AG04450 (cell line): ENCODE results near the gene TCOF1. TPM values are rescaled to one million over a fixed set of nuclear protein-coding genes. Genes with fewer than 3 reads are reported as not detected.
A peak's percentile ranks its signal among the peaks of the same experiment; 100 is the strongest.

Experiments used
- CTCF ChIA-PET: fragments of 300-600, 350-600 bp; formaldehyde crosslinking; extraction: SDS; loops from one replicate; lab custom pipeline; 2022; ENCODE audit warnings: antibody characterized with exemption, inconsistent platforms; lab: Charles Lee
- POLR2A ChIA-PET: fragments of 350-600 bp; formaldehyde crosslinking; extraction: SDS; loops from one replicate; lab custom pipeline; 2021; ENCODE audit warnings: antibody characterized with exemption, inconsistent platforms; lab: Yijun Ruan, JAX
- DNase-seq: peaks from one replicate; pipeline ENCODE4 v3.0.0-alpha.2; 2011; ENCODE audit warnings: low read depth, low spot score
- H3K27ac ChIP-seq: one replicate; pipeline ENCODE4 v1.5.1; 2012; ENCODE audit warnings: low read depth, low read length, control low read depth
- H3K27me3 ChIP-seq: one replicate; pipeline ENCODE4 v1.6.0; 2012; ENCODE audit warnings: low read length; ENCODE audit not compliant: control insufficient read depth, insufficient read depth
- H3K4me3 ChIP-seq: 2 replicates; pipeline ENCODE4 v1.5.1; 2011; ENCODE audit warnings: mild to moderate bottlenecking, low read depth, low read length, control low read depth
- H3K9me3 ChIP-seq: 2 replicates; pipeline ENCODE4 v1.5.1; 2012; ENCODE audit warnings: low read length; ENCODE audit not compliant: control insufficient read depth, insufficient read depth
- polyA plus RNA-seq: library from polyadenylated mRNA; depleted of rRNA; stranded (reverse); fragments of >200 nt; gene quantifications from 2 replicates; pipeline ENCODE4 v1.2.3, GENCODE V29; 2011; rRNA removed
- TF ChIP-seq, protein P1 (sequence below): IDR thresholded peaks from 2 replicates; pipeline ENCODE4 v1.5.1; 2011; ENCODE audit warnings: low read depth, low read length, control low read depth, inconsistent platforms

The TCOF1 gene
- polyA plus RNA-seq, 1 experiment = 6.5 TPM

DNA sequence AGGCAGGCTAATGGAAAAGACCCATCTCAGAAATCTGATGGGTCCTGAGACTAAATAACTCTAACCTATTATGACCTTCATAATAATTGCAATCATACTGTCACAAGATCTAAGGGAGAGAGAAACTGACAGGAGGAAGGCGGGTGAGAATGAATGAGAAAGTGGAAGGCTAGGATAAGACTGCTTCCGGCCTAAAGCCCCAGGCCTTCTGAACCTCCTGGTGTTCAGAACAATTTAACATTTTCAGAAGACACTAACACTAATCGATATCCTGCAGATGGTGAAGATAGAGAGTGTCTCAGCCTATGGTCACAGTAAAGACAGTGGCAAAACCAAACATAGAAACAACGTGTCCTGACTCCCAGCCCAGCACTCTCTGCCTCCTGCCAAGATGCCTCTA, 90.8 kb downstream of the TCOF1 start:
- H3K4me3 ChIP-seq = peak overlapping the region; percentile 97
- CTCF ChIA-PET = interaction anchor here (0.7 kb wide), 1 partner anchor 8 kb away, joined by 4 read pairs; no protein-coding TSS in a partner anchor
- no peak for DNase-seq
- no peaks in the 10 kb centered on the region for H3K27me3 ChIP-seq
- TF ChIP-seq, protein P1, sequence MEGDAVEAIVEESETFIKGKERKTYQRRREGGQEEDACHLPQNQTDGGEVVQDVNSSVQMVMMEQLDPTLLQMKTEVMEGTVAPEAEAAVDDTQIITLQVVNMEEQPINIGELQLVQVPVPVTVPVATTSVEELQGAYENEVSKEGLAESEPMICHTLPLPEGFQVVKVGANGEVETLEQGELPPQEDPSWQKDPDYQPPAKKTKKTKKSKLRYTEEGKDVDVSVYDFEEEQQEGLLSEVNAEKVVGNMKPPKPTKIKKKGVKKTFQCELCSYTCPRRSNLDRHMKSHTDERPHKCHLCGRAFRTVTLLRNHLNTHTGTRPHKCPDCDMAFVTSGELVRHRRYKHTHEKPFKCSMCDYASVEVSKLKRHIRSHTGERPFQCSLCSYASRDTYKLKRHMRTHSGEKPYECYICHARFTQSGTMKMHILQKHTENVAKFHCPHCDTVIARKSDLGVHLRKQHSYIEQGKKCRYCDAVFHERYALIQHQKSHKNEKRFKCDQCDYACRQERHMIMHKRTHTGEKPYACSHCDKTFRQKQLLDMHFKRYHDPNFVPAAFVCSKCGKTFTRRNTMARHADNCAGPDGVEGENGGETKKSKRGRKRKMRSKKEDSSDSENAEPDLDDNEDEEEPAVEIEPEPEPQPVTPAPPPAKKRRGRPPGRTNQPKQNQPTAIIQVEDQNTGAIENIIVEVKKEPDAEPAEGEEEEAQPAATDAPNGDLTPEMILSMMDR = no peak
- no peak overlapping the region for H3K27ac ChIP-seq
- POLR2A ChIA-PET = no interaction called here
- H3K9me3 ChIP-seq = peaks cover 8% of the 10 kb centered on the region; the same call in 1 of the 2 replicates

DNA sequence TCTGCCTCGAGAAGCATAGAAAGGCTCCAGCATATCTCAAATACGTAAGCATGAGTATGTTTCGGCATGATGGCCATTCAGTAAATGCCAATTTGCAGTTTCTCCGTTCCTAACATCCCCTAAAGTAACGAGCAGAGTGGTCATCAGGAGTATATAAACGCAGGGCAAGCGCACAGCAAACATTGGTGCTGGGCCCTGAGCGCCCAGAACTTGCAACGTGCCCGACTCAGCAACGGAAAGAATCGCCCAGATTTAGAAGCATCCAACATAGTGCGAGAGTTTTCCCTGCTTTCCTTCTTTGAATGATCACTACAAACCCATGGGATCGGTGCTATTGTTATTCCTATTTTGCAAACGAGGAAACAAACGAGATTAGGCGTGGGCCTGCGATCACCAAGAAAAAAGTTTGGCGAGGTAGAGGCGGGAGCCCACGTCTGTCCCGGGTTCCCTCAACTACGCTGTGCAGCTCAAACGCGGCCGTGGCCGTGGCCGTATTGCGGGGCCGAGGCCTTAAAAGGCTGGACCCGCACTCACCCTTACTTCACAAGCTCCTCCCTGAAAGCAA, 91.5 kb downstream of the TCOF1 start:
- no peaks in the 10 kb centered on the region for H3K27me3 ChIP-seq
- H3K27ac ChIP-seq = peak overlapping the region; percentile 94
- H3K9me3 ChIP-seq = peaks cover 8% of the 10 kb centered on the region; the same call in 1 of the 2 replicates
- CTCF ChIA-PET = interaction anchor here (0.9 to 2.0 kb wide), 5 partner anchors 9 to 251 kb away, joined by 3 to 19 read pairs (median 3); no protein-coding TSS in a partner anchor
- H3K4me3 ChIP-seq = peak overlapping the region; percentile 97
- POLR2A ChIA-PET = interaction anchor here (0.6 to 1.6 kb wide), 9 partner anchors 10 to 316 kb away, joined by 3 to 7 read pairs (median 3); no protein-coding TSS in a partner anchor
- TF ChIP-seq, protein P1 = no peak
- no peak for DNase-seq

Other genes with a start within 250 kb of the TCOF1 start
- gene PDGFRB, start 201.9 kb upstream of the TCOF1 start, polyA plus RNA-seq = 118 and 149 TPM in 2 replicates
- 0.30 and 0.41 TPM in 2 replicates for gene CDX1, start 190.9 kb upstream of the TCOF1 start, polyA plus RNA-seq
- gene SLC6A7, start 167.6 kb upstream of the TCOF1 start, polyA plus RNA-seq = not detected in 2 replicates
- 0.37 and 0.46 TPM in 2 replicates for gene CAMK2A, start 67.9 kb upstream of the TCOF1 start, polyA plus RNA-seq
- gene ARSI, start 54.8 kb upstream of the TCOF1 start, polyA plus RNA-seq = 11.3 and 15.8 TPM in 2 replicates
- gene CD74, start 55.2 kb downstream of the TCOF1 start, polyA plus RNA-seq = 2.9 and 4.9 TPM in 2 replicates
- 3,620 and 4,046 TPM in 2 replicates for gene RPS14, start 92.0 kb downstream of the TCOF1 start, polyA plus RNA-seq
- gene NDST1, start 150.4 kb downstream of the TCOF1 start, polyA plus RNA-seq = 52.2 and 63.2 TPM in 2 replicates